GM19468 (cell line): ENCODE measurements around the gene NUMA1.

Experiments used
- ATAC-seq: cut with Tn5 transposase; IDR thresholded peaks from one replicate; pipeline ENCODE4 v1.9.1; 2021; ENCODE audit warnings: mild to moderate bottlenecking, moderate library complexity, moderate number of reproducible peaks; ENCODE audit not compliant: unreplicated experiment; ENCODE audit errors: extremely low read depth

Gene NUMA1

DNA sequence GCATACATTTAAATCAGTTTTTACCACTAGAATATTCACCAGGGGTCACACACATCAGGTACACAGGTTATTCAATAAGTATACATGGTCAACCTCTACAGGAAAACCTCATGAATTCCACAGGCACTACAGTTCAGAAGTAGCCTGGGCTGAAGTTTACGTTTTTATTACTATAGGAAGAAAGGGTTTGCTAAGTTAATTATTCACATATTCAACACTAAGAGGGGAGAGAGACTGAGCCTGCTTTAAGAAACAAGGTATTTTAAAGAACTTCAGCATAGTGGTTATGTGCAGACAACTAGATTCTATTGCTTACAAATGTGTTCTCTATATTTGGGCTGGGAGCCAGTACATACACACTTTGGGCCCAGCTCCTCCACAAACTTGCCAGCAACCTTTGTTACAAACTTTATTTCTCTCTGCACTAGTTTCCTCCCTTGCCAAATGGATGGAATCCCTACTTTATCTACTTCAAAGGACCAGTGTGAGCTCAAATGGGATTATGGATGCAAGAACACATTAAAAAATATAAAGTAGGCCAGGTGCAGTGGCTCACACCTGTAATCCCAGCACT is 49.8 kb downstream of the NUMA1 start:
- ATAC-seq: no peak

DNA sequence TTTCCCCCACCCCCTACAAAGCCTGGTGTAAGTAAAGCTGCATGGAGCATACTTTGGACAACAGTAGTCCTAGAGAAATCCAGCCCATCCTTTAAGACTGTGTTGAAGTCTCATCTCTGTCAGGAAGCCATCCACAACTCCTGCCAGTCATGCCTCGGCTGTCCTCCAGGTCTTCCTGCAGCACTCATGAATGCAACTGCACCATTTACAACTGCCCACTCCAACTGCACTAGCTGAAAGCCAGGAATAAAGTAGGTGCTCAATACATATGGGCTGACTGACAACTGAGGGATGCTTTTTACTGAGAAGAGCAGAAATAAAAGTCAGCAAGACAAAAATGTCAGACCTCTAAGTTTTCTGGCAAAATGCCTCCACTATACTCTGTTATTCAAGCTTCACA is 54.3 kb downstream of the NUMA1 start:
- no peak for ATAC-seq

DNA sequence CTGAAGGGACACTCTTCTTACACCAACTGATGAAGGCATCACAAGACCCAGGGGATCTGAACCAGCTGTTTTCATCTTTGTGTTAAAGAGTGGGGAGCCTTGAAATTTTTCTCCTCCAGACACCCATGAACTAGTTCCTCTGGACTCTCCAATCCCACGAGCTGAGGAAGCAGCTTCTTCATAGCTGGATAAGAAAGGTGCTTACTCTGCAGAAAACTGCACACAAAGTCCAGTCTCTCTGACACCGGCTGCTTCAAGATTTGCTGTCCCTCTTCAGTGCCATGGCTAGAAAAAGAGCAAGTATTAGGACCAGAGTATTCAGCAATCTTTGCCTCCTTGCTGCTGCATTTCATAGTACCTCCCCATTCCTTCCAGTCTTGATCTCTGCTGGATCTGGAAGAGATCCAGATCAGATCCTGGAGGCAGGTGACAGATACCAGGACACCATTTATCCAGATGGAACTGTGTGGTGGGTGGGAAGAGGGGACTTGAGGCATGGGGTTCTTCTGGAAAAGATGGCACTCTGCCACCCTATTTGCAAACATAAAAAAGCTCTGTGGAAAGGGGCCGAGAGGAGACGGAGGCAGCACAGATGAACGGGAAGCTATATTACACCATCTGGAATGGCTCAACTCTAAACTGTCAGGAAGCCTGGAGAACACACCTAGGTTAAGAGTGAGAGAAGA is 56.1 kb downstream of the NUMA1 start:
- ATAC-seq: no peak

DNA sequence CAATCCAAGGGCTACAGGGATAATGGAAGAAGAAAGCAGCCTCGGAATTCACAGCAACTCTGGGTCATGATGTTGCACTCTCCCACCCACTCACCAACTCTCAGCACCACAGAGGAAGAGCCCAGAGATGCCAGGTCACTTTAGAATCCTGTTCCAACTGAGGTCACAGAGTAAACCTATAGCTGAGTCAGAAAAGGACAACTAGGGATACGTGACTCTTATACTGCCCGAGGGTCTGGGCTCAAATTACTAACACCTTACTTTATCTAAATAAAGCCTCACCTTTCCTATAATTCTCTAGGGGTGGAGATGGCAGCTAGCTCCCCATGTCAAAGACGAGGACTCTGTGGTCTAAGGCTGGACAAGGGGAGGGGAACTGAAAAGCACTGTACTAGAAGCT is 57.0 kb downstream of the NUMA1 start:
- no peak for ATAC-seq

DNA sequence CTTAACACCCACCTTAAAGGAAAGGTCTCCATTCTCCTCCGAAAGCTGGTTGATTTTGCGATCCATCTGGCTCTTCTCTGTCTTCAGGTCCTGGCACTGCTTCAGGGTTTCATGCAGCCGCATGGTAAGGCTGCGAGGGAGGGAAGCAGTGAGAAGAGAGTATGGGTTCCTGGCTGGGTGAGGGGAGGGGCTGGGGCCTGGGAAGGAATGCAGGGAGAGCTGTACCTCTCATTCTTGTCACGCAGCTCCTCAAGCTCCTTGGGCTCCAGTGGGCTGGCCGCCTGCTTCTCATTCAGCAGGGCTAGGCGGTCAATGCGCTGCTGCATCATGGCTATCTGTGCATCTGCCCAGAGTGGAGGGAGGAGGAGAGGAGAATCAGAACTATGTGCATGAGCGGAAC is 62.2 kb downstream of the NUMA1 start:
- ATAC-seq: no peak

DNA sequence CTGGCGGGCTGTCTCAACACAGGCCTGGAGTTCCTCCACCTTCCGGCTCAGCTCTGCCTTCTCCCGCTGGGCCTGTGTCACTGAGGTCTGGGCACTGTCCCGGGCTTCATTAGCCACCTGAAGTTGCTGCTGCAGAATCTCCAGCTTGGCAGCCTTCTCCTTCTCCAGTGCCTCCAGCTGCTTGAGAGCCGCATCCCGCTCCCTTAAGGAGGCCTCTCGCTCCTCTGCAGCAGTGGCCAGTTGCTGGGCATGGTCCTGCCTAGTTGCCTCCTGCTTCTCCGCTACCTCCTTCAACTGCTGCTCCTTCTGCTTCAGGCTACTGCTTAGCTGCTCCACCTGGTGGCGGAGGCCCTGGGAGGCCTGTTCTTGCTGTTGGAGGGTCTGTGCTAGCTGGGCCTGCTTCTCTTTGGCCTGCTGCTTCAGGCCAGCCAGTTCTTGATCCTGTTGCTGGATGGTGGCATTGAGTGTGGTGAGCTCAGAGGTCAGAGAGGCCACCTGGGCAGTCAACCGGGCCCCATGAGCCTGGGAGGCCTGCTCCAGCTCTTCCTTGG is 64.8 kb downstream of the NUMA1 start:
- no peak for ATAC-seq

DNA sequence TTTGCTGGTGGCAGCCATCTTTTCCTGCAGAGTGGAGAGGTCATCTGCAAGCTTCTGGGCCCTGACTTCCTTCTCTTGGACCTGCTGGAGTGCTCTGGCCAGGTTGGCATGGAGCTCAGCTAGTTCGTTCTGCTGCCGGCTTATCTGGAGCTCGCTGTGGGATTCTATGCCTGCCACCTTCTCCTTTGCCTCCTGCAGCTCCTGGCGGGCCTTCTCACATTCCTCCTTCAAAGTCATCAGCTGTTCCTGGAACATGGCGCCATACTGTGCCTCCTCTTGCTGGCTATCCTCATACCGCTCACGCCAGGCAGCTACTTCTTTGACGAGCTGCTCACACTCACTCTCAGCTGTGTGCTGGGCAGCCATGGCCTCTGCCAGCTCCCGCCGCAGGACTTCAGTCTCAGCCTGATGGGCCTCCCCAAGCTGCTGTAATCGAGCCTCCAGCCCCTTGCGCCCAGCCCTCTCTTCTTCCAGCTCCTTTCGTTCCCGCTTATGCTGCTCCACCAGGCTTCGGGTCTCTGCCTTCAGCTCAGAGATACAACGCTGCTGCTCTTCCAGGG is 65.5 kb downstream of the NUMA1 start:
- no peak for ATAC-seq

DNA sequence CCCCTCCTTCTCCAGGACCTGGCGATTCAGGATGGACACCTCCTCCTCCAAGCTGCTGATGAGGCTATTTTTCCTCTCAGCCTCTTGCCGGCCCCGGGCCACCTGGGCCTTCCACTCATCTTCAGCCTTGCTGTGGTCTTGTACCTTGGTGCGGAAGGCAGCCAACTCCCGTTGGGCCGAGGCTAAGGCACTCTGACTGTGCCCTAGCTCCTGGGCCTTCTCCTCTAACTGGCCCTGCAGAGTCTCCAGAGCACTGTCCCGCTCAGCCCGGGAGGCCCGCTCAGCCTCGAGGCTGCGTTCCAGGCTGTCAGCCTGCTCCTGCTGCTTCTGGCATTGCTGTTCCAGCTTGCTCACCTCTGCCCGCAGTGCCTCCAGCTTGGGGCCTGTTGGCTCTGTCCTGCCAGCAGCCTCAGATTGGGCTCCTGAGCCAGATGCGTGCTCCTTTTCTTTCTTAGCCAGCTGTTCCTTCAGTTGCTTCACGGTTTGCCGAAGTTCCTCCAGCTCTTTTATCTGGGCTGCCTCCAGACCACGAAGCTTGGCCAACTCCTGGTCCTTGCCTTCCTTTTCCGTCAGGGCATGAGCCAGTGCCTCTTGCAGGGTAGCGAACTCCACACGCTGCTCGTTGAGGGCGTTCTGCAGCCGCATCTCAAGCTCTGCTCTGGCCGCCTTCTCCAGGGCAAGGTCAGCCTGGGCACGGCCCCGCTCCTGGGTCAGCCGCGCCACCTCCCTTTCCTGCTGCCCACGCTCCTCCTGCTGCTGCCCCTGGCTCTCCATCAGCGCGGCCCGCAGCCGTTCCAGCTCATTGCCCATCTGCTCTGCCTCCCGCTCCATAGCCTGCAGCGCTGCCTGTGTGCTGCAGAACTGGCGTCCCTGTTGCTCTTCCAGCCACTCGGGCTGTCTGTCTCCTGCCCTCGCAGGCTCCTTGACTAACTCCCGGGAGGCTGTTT is 66.3 kb downstream of the NUMA1 start:
- no peak for ATAC-seq

DNA sequence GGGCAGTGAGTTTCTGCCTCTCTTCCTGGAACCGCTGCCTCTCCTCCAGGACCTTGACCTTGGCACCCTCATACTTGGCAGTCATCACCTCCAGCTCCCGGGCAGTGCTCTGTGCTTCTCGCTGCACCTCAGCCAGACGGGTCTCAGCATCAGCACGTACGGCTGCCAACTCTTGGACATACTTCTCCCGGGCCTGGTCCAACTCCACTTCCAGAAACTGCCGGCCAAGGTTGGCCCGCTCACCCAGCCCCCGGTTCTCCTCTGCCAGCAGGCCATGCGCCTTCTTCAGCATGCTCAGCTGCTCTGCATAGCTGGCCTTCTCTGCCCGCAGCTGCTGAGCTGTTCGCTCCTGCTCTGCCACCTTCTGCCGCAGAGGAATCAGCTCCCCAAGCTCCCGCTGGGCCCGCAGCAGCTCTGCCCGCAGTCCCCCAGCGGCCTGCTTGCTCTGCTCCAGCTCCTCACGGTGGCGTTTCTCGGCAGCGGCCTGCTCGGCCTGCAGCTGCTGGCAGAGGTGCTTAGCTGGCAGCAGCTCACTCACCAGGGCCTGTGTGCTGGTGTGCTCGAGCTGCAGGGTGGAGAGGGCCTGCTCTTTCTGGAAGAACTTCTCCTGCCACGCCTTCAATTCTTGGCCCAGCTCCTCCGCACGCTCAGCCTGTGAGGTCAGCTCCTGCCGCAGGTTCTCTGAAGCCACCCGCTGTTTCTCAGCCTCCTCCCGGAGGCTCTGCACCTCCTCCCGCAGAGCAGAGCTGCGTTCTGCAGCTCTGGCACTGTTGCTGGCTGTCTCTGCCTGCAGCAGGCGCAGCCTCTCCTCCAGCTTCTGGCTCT is 67.2 kb downstream of the NUMA1 start:
- no peak for ATAC-seq

DNA sequence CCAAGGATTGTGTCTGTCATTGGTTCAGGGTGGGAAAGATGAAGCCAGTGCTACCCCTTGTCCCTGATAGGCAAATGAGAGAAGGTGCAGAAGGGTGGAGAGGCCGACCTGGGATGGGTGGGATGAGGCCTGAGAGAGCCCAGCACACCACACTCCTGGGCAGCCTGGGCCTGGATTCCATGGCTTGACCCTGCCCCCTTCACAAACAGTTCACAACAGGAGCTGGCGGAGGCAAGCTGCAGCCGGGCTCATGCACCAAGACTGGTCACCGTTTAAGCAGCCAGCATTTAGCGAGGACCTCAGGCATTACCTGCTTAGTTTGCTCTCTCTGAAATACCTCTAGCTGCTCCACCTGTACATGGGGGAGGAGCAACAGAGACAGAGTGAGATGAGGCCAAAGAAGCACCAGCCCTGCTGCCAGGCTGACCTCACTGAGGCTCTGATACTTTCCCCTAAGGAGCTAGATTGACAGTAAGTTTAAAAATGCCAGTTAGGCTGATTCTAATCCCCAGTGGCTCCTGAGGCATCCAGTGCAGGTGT is 68.2 kb downstream of the NUMA1 start:
- ATAC-seq: no peak

DNA sequence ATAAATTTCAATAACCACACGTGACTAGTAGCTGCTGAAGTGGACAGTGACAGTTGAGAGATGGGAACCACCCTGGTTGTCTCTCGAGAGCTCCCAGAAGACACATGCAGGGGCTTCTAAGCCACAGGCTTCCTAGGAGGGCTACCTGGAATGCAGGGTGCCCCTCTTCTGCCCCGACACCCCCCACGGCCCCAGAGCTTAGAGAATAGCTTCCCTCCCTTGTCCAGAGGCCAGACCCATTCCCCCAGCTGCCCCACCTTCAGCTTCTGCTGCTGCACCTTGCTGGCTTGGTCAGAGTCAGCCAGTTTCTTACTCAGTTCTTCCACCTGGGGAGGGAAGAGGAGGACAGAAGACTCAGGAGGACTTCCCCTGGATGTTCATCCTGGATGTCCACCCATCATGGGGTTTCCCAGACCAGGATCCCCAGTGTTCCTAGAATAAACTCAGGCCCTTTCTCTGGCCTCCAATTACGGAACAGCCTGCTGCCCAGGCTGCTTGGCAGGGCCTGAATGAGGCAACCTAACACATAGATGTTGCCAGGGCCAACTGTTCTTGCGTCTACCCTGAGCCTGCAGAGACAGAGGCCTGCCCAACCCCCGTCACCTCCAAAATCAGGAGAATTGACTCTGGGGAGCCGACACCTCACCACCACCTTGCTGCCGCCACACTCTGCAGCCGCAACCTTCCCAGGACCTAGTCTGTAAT is 69.7 kb downstream of the NUMA1 start:
- no peak for ATAC-seq

DNA sequence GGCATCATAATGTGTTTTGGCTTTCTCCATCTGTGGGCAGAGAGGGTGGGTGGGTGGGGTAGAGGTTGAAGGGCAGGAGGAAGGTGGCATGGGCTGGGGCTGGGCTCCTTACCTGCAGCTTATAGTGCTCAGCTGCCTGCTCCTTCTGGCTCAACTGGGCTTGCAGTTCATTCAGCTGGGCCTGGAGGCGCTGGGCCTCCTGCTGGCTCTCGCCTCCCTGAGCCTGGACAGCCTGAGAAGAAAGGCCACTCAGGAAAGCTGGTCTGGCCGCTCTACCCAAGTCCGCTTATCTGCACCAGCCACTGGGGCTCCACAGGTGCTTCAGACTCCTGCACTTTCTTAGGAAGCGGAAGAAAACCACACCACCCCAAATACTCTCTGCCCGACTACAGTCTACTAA is 71.2 kb downstream of the NUMA1 start:
- ATAC-seq: no peak

DNA sequence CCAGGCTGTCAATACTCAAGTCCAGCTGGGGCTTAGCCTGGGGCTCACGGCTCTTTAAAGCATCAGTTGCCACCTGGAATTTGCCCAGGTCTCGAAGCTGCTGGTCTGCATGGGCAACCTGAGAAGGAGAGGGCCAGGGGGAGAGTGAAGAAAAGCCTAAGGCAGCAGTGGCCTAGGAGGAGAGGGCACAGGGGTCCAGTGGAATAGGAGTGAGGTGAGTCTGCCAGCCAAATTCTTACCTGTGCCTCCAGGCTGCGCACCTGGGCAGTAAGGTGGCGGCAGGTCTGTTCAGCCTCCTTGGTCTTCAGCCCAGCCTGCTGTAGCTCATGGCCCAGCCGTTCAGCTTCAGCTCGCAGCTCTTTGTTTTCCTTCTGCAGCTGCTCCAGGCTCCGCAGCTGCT is 71.6 kb downstream of the NUMA1 start:
- no peak for ATAC-seq

DNA sequence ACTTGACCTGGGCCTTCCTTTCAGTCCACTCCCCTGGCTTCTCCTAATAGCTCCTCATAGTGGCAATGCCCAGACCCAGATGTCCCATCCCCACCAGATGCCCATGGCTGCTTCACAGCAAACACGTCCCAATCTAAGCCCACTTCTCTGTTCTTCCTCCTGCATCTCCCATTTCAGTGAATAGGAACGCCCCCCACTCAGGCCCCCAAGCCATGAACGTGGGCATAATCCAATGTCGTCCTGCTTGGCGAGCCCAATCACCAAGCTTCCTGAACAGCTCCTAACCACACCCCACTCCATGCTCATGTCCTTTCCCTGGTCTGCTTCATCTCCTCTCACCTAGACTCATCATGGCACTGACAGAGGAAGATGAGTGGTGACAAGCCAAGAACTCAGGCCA is 72.8 kb downstream of the NUMA1 start:
- no peak for ATAC-seq

DNA sequence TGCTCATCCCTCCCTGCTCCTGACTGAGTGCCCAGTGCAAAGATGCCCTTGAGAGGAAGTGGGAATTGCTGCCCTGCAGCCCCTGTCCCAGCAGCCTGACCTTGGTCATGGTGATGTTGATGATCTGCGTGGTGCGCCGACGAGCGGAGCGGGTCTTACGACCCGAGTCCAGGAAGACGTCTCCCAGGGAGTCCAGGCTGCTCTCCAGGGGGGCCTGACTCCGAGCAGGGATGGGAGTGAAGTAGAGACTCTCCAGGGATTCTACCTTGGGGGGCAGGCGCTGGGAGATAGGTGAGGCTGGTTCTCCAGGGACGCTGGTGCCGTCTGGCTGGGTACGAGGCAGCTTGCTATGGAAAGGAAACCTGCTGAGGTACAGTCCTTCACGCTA is 73.3 kb downstream of the NUMA1 start:
- ATAC-seq: no peak

DNA sequence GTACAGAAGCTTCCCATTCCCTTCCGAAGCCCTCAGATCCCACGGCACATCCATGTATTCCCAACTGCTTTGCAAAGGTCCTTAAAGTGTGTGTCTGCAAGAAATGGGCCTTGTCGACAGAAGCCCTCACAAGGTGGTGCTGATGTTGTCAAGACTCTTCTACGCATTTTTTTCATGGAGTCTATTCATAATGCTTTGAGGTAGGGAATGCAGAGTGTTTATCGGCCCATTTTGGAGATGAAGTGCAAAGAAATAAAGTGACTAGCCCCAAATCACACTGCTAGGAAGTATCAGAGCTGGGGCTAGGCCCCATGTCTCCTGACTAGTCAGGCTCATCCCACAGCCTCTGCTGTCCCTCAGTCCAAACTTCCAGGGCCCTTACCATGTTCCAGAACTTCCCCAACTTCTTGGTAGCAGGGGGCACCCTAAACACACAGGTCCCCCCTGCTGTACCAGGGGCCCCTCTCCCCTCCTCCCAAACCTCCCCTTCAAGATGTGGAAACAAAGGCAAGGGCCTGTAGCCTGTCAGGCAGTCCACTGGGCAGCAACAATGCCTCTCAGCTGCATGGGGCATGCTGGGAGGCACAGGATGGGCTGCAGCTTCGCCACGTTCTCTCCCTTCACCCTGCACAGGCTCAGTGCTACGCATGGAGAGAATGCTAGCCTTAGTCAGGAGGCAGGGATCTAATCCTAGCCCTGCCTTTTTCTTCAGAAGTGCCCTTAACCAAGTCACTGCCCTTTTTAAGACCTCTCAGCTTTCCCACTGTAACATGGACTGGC is 73.8 kb downstream of the NUMA1 start:
- no peak for ATAC-seq

DNA sequence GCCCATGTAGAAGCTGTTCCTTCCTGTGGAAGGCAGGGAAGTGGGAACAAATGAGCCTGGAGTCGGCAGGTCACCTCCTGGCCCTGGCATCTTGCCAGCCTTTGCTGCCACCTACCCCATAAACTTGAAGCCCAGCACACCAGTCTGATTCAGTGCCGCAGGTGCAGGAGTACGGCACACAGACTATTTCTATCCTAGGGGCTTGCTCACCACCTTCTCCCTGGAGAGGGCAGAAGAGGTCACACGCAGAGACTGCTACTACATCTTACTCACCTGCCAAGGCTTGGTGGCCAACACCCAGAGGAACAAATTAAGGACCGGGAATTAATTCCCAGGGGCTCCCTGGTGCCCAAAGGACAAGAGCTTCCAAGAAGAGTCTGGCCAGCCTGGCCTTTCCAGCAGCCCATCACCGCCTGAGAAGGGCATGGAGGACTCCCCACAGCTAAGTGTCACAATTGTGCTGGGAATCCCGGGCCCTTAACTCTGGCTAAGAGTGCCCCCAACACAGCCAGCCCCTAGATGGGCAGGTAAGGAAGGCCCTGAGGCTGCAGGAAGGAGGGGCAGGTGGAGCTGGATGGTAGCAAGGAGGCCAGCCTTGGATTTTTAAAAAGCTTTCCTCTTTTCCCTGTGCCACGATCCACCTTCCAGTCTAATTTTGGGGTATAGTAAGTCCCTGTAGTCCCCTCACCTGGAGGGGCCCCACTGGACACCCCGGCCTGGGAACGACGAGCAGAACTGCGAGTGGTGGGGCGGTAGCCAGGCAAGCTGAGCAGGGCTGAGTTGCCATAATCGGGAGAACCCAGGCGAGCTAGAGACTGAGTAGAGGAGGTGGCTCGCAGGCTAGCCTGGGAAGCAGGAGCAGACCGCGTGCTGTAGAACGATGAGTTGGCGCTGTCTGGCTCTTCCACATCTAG is 74.7 kb downstream of the NUMA1 start:
- ATAC-seq: no peak
